Liver (tissue), 9 donors: ENCODE results near the gene SUN2. TPM values are rescaled to one million over a fixed set of nuclear protein-coding genes. Genes with fewer than 3 reads are reported as not detected.

Experiments
- DNase-seq: peaks from one replicate; pipeline ENCODE4 v3.0.0-alpha.2; 2017; ENCODE audit warnings: low spot score
- H3K27ac ChIP-seq, 2 donors: one replicate each; pipeline ENCODE4 v1.7.0; 2013; ENCODE audit warnings: inconsistent platforms in 2 of 2, low read length in 2 of 2, control low read depth in 1 of 2, low read depth in 1 of 2, mild to moderate bottlenecking in 1 of 2
- H3K27me3 ChIP-seq, 4 donors: one replicate each; pipeline versions ENCODE4 v1.6.1 to v1.7.0; 2013; ENCODE audit warnings: low read length in 3 of 4, inconsistent platforms in 1 of 4, mild to moderate bottlenecking in 1 of 4, moderate library complexity in 1 of 4; ENCODE audit not compliant: control insufficient read depth in 4 of 4, insufficient read depth in 4 of 4
- H3K36me3 ChIP-seq, 4 donors: one replicate each; pipeline versions ENCODE4 v1.6.1 to v1.7.0; 2013; ENCODE audit warnings: low read length in 3 of 4, mild to moderate bottlenecking in 3 of 4, low read depth in 1 of 4, moderate library complexity in 1 of 4; ENCODE audit not compliant: control insufficient read depth in 4 of 4, insufficient read depth in 3 of 4
- H3K4me1 ChIP-seq, 4 donors: one replicate each; pipeline versions ENCODE4 v1.6.1 to v1.7.0; 2013; ENCODE audit warnings: low read length in 3 of 4, mild to moderate bottlenecking in 3 of 4, moderate library complexity in 1 of 4; ENCODE audit not compliant: control insufficient read depth in 4 of 4, insufficient read depth in 4 of 4
- H3K4me3 ChIP-seq, 3 donors: one replicate each; pipeline versions ENCODE4 v1.6.1 to v1.7.0; 2013; ENCODE audit warnings: low read length in 3 of 3, control low read depth in 1 of 3, low read depth in 1 of 3, mild to moderate bottlenecking in 1 of 3
- H3K9ac ChIP-seq, 2 donors: one replicate each; pipeline ENCODE4 v1.7.0; 2013; ENCODE audit warnings: low read length in 2 of 2, mild to moderate bottlenecking in 2 of 2, moderate library complexity in 2 of 2, control low read depth in 1 of 2, low read depth in 1 of 2
- H3K9me3 ChIP-seq, 4 donors: one replicate each; pipeline versions ENCODE4 v1.6.1 to v1.7.0; 2013; ENCODE audit warnings: low read length in 3 of 4; ENCODE audit not compliant: control insufficient read depth in 4 of 4
- ATF3 ChIP-seq: IDR thresholded peaks from 2 replicates; pipeline ENCODE4 v1.6.1; 2016; ENCODE audit warnings: antibody characterized with exemption
- CTCF ChIP-seq: fragments of 150-350 bp; IDR thresholded peaks from 2 replicates; pipeline ENCODE4 v1.5.1; 2017; ENCODE audit warnings: improper control_type of control experiment, low read depth, low read length; ENCODE audit not compliant: missing input control
- EGR1 ChIP-seq, 2 donors: IDR thresholded peaks; 2 replicates each; pipeline ENCODE4 v1.6.1; 2016 to 2018; ENCODE audit warnings: antibody characterized with exemption in 2 of 2, low read depth in 2 of 2
- FOXA1 ChIP-seq: IDR thresholded peaks from 2 replicates; pipeline ENCODE4 v1.6.1; 2016; ENCODE audit warnings: antibody characterized with exemption
- FOXA2 ChIP-seq: IDR thresholded peaks from 2 replicates; pipeline ENCODE4 v1.6.1; 2016; ENCODE audit warnings: antibody characterized with exemption
- GABPA ChIP-seq, 2 donors: IDR thresholded peaks in 1 of 2; conservative IDR thresholded peaks in 1 of 2; 2 replicates each; pipeline ENCODE4 v1.6.1; 2016; ENCODE audit warnings: antibody characterized with exemption in 2 of 2, mild to moderate bottlenecking in 1 of 2, moderate library complexity in 1 of 2
- HNF4G ChIP-seq: IDR thresholded peaks from 2 replicates; pipeline ENCODE4 v1.6.1; 2016; ENCODE audit warnings: antibody characterized with exemption
- JUND ChIP-seq, 2 donors: IDR thresholded peaks; 2 replicates each; pipeline ENCODE4 v1.6.1; 2016; ENCODE audit warnings: antibody characterized with exemption in 2 of 2
- MAX ChIP-seq: IDR thresholded peaks from 2 replicates; pipeline ENCODE4 v1.6.1; 2016; ENCODE audit warnings: antibody characterized with exemption
- NR2F2 ChIP-seq: IDR thresholded peaks from 2 replicates; pipeline ENCODE4 v1.6.1; 2016; ENCODE audit warnings: antibody characterized with exemption
- RAD21 ChIP-seq, 2 donors: IDR thresholded peaks; 2 replicates each; pipeline ENCODE4 v1.6.1; 2016; ENCODE audit warnings: antibody characterized with exemption in 2 of 2, mild to moderate bottlenecking in 2 of 2
- TAF1 ChIP-seq: conservative IDR thresholded peaks from 2 replicates; pipeline ENCODE4 v1.6.1; 2016; ENCODE audit warnings: antibody characterized with exemption, mild to moderate bottlenecking
- YY1 ChIP-seq: IDR thresholded peaks from 2 replicates; pipeline ENCODE4 v1.6.1; 2016; ENCODE audit warnings: antibody characterized with exemption, mild to moderate bottlenecking
- ZBTB33 ChIP-seq: IDR thresholded peaks from 2 replicates; pipeline ENCODE4 v1.6.1; 2016; ENCODE audit warnings: antibody characterized with exemption
- WGBS: extraction: QIAGEN DNeasy Blood & Tissue Kit; methylation state at CpG from one replicate; pipeline ENCODE4 v1.1.7; 2013; 5-methylcytosine and 5-hydroxymethylcytosine counted together
- polyA plus RNA-seq, 2 donors: library from polyadenylated mRNA; stranded (reverse) in 1 of 2; unstranded in 1 of 2; fragments of 200-250 nt in 1 of 2; fragments of >200 nt in 1 of 2; fragmentation: Nextera tagmentation in 1 of 2; extraction: Ambion mirVana in 1 of 2; gene quantifications; one replicate each; pipeline versions ENCODE4 v1.2.1 to v1.2.3, GENCODE V29; 2013 to 2015
- total RNA-seq, 2 donors: library from RNA; depleted of rRNA; stranded (reverse); fragments of >200 nt; gene quantifications; one replicate each; pipeline ENCODE4 v1.2.3, GENCODE V29; 2014
- donor health status: healthy.
- donor health status: healthy.
- donor health status: healthy.
- donor health status: healthy.
- donor health status: healthy.

SUN2 gene
- total and polyA plus RNA-seq, 4 donors: 13.1 to 170 (median 81.5) TPM

GRCh38 chr22:38766076-38766777 lies 10.4 kb upstream of the SUN2 start (continued):
- TF ChIP-seq CTCF (peak; percentile 85), ATF3 (peak; percentile 64), GABPA (IDR thresholded peaks at IDR 0.05 in 1 of 2, conservative IDR thresholded peaks at IDR 0.05 in 1 of 2) (peak in 1 of 2 donors; percentile 57)

- DNase-seq: no peak
- Histone ChIP-seq H3K9ac (no peak overlapping the region), H3K36me3 (no peaks in the 10 kb centered on the region), H3K9me3 (no peaks in the 10 kb centered on the region), H3K27me3 (no peaks in the 10 kb centered on the region), H3K4me3 (no peak overlapping the region), H3K4me1 (peaks cover 0 to 11% (median 0%) of the 10 kb centered on the region in 4 donors), H3K27ac (no peak overlapping the region)
- 88% methylated on average over 11 of the region's 11 CpGs for WGBS
- TF ChIP-seq HNF4G (no peak), MAX (no peak), FOXA2 (no peak)
Measured at GRCh38 chr22:38762551-38762983, 6.8 kb upstream of the SUN2 start.

GRCh38 chr22:38761202-38762162 lies 5.7 kb upstream of the SUN2 start:
- Histone ChIP-seq H3K9me3 (no peaks in the 10 kb centered on the region), H3K4me3 (no peak overlapping the region), H3K27me3 (no peaks in the 10 kb centered on the region), H3K27ac (no peak overlapping the region), H3K9ac (no peak overlapping the region), H3K36me3 (no peaks in the 10 kb centered on the region), H3K4me1 (peaks cover 2 to 22% (median 8%) of the 10 kb centered on the region in 4 donors)
- no peak for DNase-seq
- no peak for TF ChIP-seq NR2F2
- TF ChIP-seq ATF3: no peak
- TF ChIP-seq JUND (IDR thresholded peaks at IDR 0.05): no peak
- TF ChIP-seq FOXA2: no peak
- no peak for TF ChIP-seq FOXA1
- TF ChIP-seq ZBTB33: no peak
- no peak for TF ChIP-seq HNF4G
- no peak for TF ChIP-seq YY1
- TF ChIP-seq MAX: no peak
- no peak for TF ChIP-seq TAF1
- no peak for TF ChIP-seq RAD21 (IDR thresholded peaks at IDR 0.05)
- no peak for TF ChIP-seq EGR1 (IDR thresholded peaks at IDR 0.05; ENCODE audit: low read depth in 2 of 2)
- WGBS: 82% methylated on average over 20 of the region's 20 CpGs
